ENCODE measurements around the gene SOWAHC.

GRCh38 chr2:109602617-109603188, 11.5 kb upstream of the SOWAHC start:
- TF ChIP-seq EZH2 (IDR thresholded peaks at IDR 0.05) (no peak), POLR2AphosphoS5 (IDR thresholded peaks at IDR 0.05; ENCODE audit: borderline replicate concordance, low read depth, low read length) (no peak)
